Right ventricle myocardium superior (tissue), 1 donor: ENCODE measurements around the gene NDST4. TPM values are rescaled to one million over a fixed set of nuclear protein-coding genes. Genes with fewer than 3 reads are reported as not detected.

Experiments used
- ATAC-seq: fragments of 200-7000 bp; cut with Tn5 transposase; one replicate; pipeline ENCODE4 v1.9.1; 2020; ENCODE audit warnings: mild to moderate bottlenecking; ENCODE audit not compliant: poor library complexity
- DNase-seq: peaks from one replicate; pipeline ENCODE4 v3.0.0-alpha.2; 2020
- intact Hi-C: fragments of 100-400 bp; cut with DNase I; formaldehyde crosslinking; loops from one replicate; pipeline ENCODE4 v1.11.2; 2022
- total RNA-seq: library from RNA; stranded (reverse); fragmentation: NEBNext Ultra II Directional; extraction: Animal tissue kit (Norgen Biotek cat#: 25700); gene quantifications from one replicate; pipeline ENCODE4 v1.2.1, GENCODE V29; 2021
- donor health status: DM: no; HTN: yes; CAD: no; lungs with severe emphysema.

NDST4 gene
- total RNA-seq, 1 donor from 2014 or later: not detected

- no peak for ATAC-seq
- DNase-seq: no peak
- intact Hi-C loops: no loop called here
These were observed 189.1 kb downstream of the NDST4 start for GRCh38 chr4:114924311-114924710.

GRCh38 chr4:114922592-114922933 is 190.9 kb downstream of the NDST4 start:
- no peak for ATAC-seq
- no peak for DNase-seq
- intact Hi-C loops: no loop called here

- intact Hi-C loops: no loop called here
- DNase-seq (no peak), ATAC-seq (no peak)
These were observed 191.4 kb downstream of the NDST4 start for GRCh38 chr4:114921790-114922591.

GRCh38 chr4:114921191-114921590 is 192.2 kb downstream of the NDST4 start:
- DNase-seq (no peak), ATAC-seq (no peak)
- intact Hi-C loops: no loop called here

- intact Hi-C loops: no loop called here
- no peak for ATAC-seq
- no peak for DNase-seq
These were observed 202.3 kb downstream of the NDST4 start for GRCh38 chr4:114911111-114911510.

- DNase-seq (no peak), ATAC-seq (no peak)
- intact Hi-C loops: no loop called here
These were observed 205.9 kb downstream of the NDST4 start for GRCh38 chr4:114907568-114907967.

GRCh38 chr4:114905017-114905416 is 208.4 kb downstream of the NDST4 start:
- DNase-seq (no peak), ATAC-seq (no peak)
- intact Hi-C loops: no loop called here

GRCh38 chr4:114900934-114901333 is 212.5 kb downstream of the NDST4 start:
- DNase-seq (no peak), ATAC-seq (no peak)
- intact Hi-C loops: no loop called here

- no peak for DNase-seq
- intact Hi-C loops: no loop called here
- no peak for ATAC-seq
These were observed 222.6 kb downstream of the NDST4 start for GRCh38 chr4:114890773-114891172.

- intact Hi-C loops: no loop called here
These were observed 226.7 kb downstream of the NDST4 start for GRCh38 chr4:114886761-114887160.

GRCh38 chr4:114883641-114884040 is 229.8 kb downstream of the NDST4 start:
- ATAC-seq (no peak), DNase-seq (no peak)
- intact Hi-C loops: no loop called here

More at GRCh38 chr4:114886761-114887160, 226.7 kb downstream of the NDST4 start:
- no peak for DNase-seq
- ATAC-seq: no peak

- no peak for ATAC-seq
- intact Hi-C loops: no loop called here
- DNase-seq: no peak
These were observed 233.3 kb downstream of the NDST4 start for GRCh38 chr4:114879916-114880669.

GRCh38 chr4:114875630-114876029 is 237.8 kb downstream of the NDST4 start:
- DNase-seq (no peak), ATAC-seq (no peak)
- intact Hi-C loops: no loop called here

GRCh38 chr4:114874321-114874720 is 239.1 kb downstream of the NDST4 start:
- intact Hi-C loops: no loop called here
- ATAC-seq (no peak), DNase-seq (no peak)

- no peak for DNase-seq
- intact Hi-C loops: no loop called here
- no peak for ATAC-seq
These were observed 242.4 kb downstream of the NDST4 start for GRCh38 chr4:114870987-114871386.

GRCh38 chr4:114866901-114867670 is 246.3 kb downstream of the NDST4 start:
- no peak for DNase-seq
- no peak for ATAC-seq
- intact Hi-C loops: no loop called here

- intact Hi-C loops: no loop called here
- no peak for DNase-seq
- no peak for ATAC-seq
These were observed 249.4 kb downstream of the NDST4 start for GRCh38 chr4:114864060-114864459.

- intact Hi-C loops: no loop called here
- ATAC-seq (no peak), DNase-seq (no peak)
These were observed 252.6 kb downstream of the NDST4 start for GRCh38 chr4:114860786-114861185.

- ATAC-seq (no peak), DNase-seq (no peak)
- intact Hi-C loops: no loop called here
These were observed 255.6 kb downstream of the NDST4 start for GRCh38 chr4:114857831-114858230.

- intact Hi-C loops: no loop called here
- no peak for ATAC-seq
- no peak for DNase-seq
These were observed 273.4 kb downstream of the NDST4 start for GRCh38 chr4:114839986-114840385.
